CD4-positive, alpha-beta T cell treated with Interleukin-12 subunit alpha and Interleukin-12 subunit beta, for 1 hour (primary cell): ENCODE data around the gene SLC15A5.

Experiments used
- DNase-seq: peaks from one replicate; pipeline ENCODE4 v3.0.0-alpha.2; 2020

The SLC15A5 gene

GRCh38 chr12:16277585-16277984, at the start of gene SLC15A5:
Gene SLC15A5, minus strand, starts transcription at chr12:16277685. Its CDS starts 0 bp downstream, at chr12:16277685.
- no peak for DNase-seq

- no peak for DNase-seq
These were observed 47.9 kb upstream of the SLC15A5 start for GRCh38 chr12:16325426-16325825.

GRCh38 chr12:16324772-16325171, 47.3 kb upstream of the SLC15A5 start:
- no peak for DNase-seq

- no peak for DNase-seq
These were observed 46.8 kb upstream of the SLC15A5 start for GRCh38 chr12:16324272-16324671.

- DNase-seq, result no peak
These were observed 46.2 kb upstream of the SLC15A5 start for GRCh38 chr12:16323638-16324037.

GRCh38 chr12:16323010-16323409, 45.5 kb upstream of the SLC15A5 start:
- DNase-seq, result no peak

- DNase-seq, result no peak
These were observed 33.4 kb upstream of the SLC15A5 start for GRCh38 chr12:16310934-16311333.

- DNase-seq, result no peak
These were observed 30.5 kb upstream of the SLC15A5 start for GRCh38 chr12:16307856-16308475.

- DNase-seq, result no peak
These were observed 26.5 kb upstream of the SLC15A5 start for GRCh38 chr12:16303939-16304338.

GRCh38 chr12:16300736-16301135, 23.3 kb upstream of the SLC15A5 start:
- no peak for DNase-seq

- DNase-seq, result no peak
These were observed 22.6 kb upstream of the SLC15A5 start for GRCh38 chr12:16300122-16300521.

- DNase-seq, result no peak
These were observed 21.9 kb upstream of the SLC15A5 start for GRCh38 chr12:16299403-16299802.

- no peak for DNase-seq
These were observed 20.0 kb upstream of the SLC15A5 start for GRCh38 chr12:16297521-16297920.

- DNase-seq, result no peak
These were observed 17.0 kb upstream of the SLC15A5 start for GRCh38 chr12:16294376-16294956.

- DNase-seq, result no peak
These were observed 13.5 kb upstream of the SLC15A5 start for GRCh38 chr12:16291032-16291431.

- no peak for DNase-seq
These were observed 8.1 kb upstream of the SLC15A5 start for GRCh38 chr12:16285586-16285985.

- DNase-seq, result no peak
These were observed 5.5 kb upstream of the SLC15A5 start for GRCh38 chr12:16282978-16283377.

GRCh38 chr12:16282081-16282480, 4.6 kb upstream of the SLC15A5 start:
- DNase-seq, result no peak

- no peak for DNase-seq
These were observed 3.7 kb upstream of the SLC15A5 start for GRCh38 chr12:16281157-16281556.

- no peak for DNase-seq
These were observed 5.3 kb downstream of the SLC15A5 start for GRCh38 chr12:16272222-16272621.

- DNase-seq, result no peak
These were observed 6.4 kb downstream of the SLC15A5 start for GRCh38 chr12:16271062-16271461.

GRCh38 chr12:16269946-16270345, 7.5 kb downstream of the SLC15A5 start:
- no peak for DNase-seq

GRCh38 chr12:16266085-16266484, 11.4 kb downstream of the SLC15A5 start:
- DNase-seq, result no peak

- DNase-seq, result no peak
These were observed 15.5 kb downstream of the SLC15A5 start for GRCh38 chr12:16261944-16262475.

GRCh38 chr12:16260206-16260605, 17.3 kb downstream of the SLC15A5 start:
- no peak for DNase-seq
